ENCODE data around the gene PLA2R1. TPM values are rescaled to one million over a fixed set of nuclear protein-coding genes. Genes with fewer than 3 reads are reported as not detected.

Gene PLA2R1
- total RNA-seq, 1 experiment from 2014 or later, result 1.4 TPM

GRCh38 chr2:159895258-159896065 lies 167.0 kb downstream of the PLA2R1 start:
- DNase-seq (ENCODE audit: low read depth), result peak; percentile 20

GRCh38 chr2:159894145-159894838 lies 168.1 kb downstream of the PLA2R1 start:
- no peak for DNase-seq (ENCODE audit: low read depth)

- DNase-seq (ENCODE audit: low read depth), result no peak
These were observed 169.2 kb downstream of the PLA2R1 start for GRCh38 chr2:159892990-159893810.

GRCh38 chr2:159891917-159892730 lies 170.3 kb downstream of the PLA2R1 start:
- peak; percentile 63 for DNase-seq (ENCODE audit: low read depth)

GRCh38 chr2:159891267-159891588 lies 171.2 kb downstream of the PLA2R1 start:
- DNase-seq (ENCODE audit: low read depth), result no peak

GRCh38 chr2:159890551-159891266 lies 171.7 kb downstream of the PLA2R1 start:
- no peak for DNase-seq (ENCODE audit: low read depth)

GRCh38 chr2:159882130-159882745 lies 180.2 kb downstream of the PLA2R1 start:
- DNase-seq (ENCODE audit: low read depth), result no peak

Other genes starting within 250 kb of the PLA2R1 start
- gene LY75, start 157.9 kb downstream of the PLA2R1 start, total RNA-seq (2014; rRNA removed; shearing (Covaris generic)), result 7.0 and 9.3 TPM in 2 replicates
- 3.1 and 4.2 TPM in 2 replicates for gene ITGB6, start 137.7 kb upstream of the PLA2R1 start, total RNA-seq (2014; rRNA removed; shearing (Covaris generic))